SU-DHL-6 (cell line): Measurements from ENCODE around the gene PHGDH.

Experiments
- CTCF ChIP-seq: fragments of 200-600 bp; sonication (generic); IDR thresholded peaks from one replicate; pipeline ENCODE4 v1.5.1; 2017; ENCODE audit warnings: antibody characterized with exemption, mild to moderate bottlenecking, low read length, moderate library complexity; ENCODE audit not compliant: insufficient read depth, poor library complexity, severe bottlenecking
- EZH2phosphoT487 ChIP-seq: fragments of 200-600 bp; sonication (generic), shearing (Covaris generic); conservative IDR thresholded peaks from 2 replicates; pipeline ENCODE4 v1.6.1; 2018; ENCODE audit warnings: mild to moderate bottlenecking, antibody characterized with exemption, low read length, moderate library complexity, mixed read lengths

GRCh38 chr1:119725626-119726025 is 13.9 kb downstream of the PHGDH start:
- TF ChIP-seq CTCF (no peak), EZH2phosphoT487 (no peak)
